ENCODE data around the gene CNR2.
"Not testable (repeated sequence)": the region's sequence is repeated elsewhere in the genome, so short reads cannot be mapped to it uniquely, and the experiment has no call there.

CNR2 gene

DNA sequence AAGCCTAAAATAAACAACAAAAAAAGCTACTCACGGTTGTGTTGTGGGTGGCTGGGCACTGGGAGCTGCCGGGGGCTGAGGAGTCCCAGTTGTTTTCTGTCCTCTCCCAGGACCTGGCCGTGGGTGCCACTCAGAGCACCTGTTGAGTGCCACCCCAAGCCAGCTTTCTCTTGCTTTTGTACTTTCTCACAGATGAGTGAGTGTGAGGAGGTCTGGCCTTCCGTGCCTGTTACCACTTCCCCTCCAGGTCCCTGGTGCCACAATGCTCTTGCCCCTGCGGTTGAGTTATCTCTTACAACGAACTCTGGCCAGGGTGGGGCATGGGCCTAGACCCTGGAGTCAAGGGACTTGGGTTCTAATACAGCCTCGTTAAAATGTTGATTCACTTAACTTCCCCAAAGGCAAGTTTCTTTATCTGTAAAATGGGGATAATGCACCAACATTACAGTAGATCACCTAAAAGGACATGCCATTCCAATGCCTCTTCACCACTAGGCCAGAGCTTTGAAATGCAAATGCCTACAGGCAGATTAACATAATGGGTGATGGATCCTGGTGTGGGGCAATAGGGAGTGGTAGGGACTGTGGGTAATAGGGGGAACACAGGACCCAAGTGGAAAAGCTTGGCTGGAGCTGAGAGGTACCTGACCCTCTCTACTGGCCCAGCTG lies at the start of gene CNR2:
Gene CNR2 (minus strand): TSS at position 151 of the 669 bp plus-strand sequence. CDS start 37,745 bp downstream, outside the sequence.
- no peak for DNase-seq (ENCODE audit: low spot score)

DNA sequence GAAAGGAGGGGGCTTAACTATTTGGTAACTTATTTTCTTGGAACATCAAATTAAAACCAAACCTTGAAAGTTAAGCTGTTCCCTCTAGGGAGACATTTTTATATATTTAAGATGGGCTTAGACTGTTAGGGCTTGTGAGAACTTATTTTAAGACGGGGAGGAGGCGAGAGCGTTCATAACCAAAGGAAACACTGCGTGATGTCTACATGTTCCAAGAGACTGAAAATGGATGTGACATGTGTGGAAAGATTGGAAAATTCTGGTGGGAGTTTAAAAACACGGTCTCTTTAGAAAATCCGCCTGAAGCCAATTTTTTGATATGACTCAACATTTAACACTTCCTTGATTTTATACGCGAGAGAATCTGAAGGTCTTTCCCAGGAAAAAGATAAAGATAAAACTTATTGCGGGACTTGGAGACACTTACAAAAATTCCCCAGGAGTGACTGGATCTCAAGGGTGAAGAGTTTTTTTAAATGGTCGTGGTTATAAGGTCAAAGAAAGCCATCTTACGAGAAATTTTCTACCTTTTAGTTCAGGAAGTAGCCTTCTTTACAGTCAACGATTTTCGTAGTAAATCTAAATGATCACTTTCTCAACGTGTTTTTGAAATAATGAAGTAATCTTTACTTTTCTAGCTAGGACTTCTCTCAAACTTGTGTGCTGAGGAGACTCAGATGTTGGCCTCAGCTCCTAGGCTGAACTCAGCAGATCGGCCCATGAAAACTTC lies 47.3 kb upstream of the CNR2 start:
- no peak for DNase-seq (ENCODE audit: low spot score)

DNA sequence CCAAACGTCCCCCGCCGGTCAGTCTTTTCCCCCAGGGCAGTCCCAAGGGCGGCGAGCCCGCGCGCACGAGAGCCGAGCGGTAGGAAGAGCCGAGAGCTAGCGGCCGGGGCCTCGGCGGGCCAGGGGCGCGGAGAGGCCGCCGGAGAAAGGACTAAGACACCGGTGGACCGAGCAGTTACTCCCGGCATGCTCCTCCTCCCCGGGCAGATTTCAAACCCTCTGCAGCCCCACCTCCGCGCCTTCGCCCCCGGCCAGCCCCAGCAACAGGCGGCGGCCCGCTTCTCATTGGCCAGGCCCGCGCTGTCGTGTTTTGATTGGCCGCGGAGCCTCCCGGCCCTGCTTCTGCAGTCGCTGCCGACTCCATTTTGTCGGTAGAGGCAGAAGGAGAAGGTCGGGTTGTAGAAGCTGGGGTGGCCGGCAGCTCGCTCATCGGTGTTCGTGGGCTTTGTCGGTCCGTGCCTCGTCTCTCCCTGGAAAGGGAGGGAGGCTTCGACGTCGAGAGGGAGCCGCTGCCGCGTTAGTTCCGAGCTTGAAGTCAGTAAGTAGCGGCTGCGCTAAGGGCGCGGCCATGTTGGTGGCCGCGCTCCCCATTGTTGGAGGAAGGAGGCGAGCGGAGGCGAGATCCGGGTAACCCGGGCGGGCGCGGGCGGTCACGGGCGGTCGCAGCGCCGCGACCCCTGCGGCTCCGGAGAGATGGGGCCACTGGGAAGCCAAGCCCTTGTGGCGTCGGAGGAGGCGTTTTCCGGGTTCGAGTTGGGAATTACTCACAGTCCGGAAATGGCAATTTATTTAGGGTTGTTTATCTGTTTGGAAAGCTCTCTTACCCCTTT lies 46.5 kb upstream of the CNR2 start, which contains the start of gene PNRC2:
Gene PNRC2 (plus strand): TSS at position 368 of the 830 bp plus-strand sequence. CDS start 1,630 bp downstream, outside the sequence.
- DNase-seq (ENCODE audit: low spot score), result peak; percentile 95

DNA sequence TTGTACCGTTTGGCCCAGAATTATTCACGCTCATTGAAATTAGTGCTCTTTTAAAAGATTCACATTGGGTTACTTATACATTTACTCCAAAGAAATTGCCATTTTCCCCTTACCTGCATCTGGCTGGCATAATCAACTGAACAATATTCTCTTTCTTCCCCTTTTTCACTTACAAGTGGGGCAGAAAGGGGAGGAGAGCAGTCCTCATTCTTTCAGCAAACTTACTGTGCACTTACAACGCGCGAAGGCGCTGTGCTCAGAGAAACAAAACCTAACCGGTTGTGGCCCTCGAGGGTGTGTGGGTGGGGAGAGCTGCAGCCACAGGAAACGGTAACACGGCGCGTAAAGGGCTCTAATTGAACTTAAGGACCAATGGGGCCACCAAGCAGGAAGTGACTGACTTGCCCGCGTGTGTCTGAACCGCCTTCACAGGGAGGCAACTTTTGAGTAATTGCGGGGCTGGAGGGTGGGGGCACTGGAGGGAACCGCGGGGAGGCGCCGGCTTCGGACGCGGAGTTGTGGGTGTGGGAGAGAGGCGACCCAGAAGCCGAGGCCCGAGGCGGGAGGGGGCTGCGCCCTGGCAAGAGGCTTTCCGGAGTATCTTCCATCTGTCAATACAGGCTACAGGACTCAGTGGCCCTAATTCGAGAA lies 45.8 kb upstream of the CNR2 start:
- peak; percentile 85 for DNase-seq (ENCODE audit: low spot score)

DNA sequence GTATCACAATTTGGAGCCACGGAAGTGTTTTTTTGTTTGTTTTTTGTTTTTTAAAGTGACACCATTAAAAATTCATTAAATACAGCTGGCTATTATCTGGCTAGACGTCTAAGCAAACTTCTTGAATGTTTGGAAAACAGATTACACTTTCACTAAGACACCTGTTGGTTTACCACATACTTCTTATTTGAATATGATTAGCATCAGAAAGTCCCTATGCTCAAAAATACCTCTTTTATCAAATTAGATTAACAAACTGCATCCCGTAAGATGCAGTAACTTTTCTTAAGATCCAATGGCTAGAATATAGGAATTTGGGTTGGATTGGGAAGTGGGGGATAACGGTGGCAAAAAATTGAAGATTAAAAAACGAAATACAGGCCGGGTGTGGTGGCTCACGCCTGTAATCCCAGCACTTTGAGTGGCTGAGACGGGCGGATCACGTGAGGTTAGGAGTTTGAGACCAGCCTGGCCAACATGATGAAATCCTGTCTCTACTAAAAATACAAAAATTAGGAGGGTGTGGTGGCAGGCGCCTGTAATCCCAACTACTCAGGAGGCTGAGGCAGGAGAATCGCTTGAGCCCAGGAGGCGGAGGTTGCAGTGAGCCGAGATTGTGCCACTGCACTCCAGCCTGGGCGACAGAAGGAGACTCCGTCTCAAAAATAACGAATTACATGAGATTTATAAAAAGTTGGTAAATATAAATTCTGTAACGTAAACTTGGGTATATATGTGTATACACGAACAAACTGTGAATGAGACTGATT lies 45.1 kb upstream of the CNR2 start:
- not testable (repeated sequence) for DNase-seq (ENCODE audit: low spot score)

DNA sequence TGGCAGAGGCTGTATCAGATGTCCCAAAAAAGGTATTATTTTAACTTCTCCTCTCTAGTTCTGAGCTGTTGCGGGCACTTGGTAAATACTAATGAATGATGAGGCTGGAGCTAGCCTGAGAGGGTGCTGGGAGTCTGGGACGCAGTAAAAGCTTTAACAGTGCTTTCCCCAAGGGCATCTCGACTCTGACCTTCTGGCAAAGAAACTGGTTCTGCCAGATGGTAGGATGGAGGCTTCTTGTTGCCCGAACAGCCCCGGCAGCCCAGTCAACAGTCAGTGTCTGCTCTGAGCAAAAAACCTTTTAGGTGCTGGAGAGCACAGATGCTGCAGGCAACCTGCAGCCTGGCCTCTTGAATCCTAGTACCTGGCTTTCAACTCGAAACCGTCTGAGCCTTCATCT lies 43.9 kb upstream of the CNR2 start:
- DNase-seq (ENCODE audit: low spot score), result peak; percentile 37

DNA sequence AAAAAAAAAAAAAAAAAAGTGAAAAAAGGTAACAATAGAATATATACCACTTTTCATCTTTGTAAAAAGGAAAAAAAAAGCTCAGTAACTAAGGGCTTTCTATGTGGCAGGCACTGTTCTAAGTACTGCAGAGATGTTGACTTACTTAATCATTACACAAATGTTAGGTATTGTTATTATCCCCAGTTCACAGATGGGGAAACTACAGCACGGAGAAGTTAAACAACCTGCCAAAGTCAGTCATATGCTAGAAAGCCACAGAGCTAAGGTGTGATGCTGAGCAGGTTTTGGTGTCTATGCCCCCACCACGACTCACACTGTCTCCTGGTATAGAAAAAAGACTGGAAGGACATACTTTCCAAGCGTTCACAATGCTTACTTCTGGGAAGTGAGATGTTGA lies 39.9 kb upstream of the CNR2 start:
- no peak for DNase-seq (ENCODE audit: low spot score)

DNA sequence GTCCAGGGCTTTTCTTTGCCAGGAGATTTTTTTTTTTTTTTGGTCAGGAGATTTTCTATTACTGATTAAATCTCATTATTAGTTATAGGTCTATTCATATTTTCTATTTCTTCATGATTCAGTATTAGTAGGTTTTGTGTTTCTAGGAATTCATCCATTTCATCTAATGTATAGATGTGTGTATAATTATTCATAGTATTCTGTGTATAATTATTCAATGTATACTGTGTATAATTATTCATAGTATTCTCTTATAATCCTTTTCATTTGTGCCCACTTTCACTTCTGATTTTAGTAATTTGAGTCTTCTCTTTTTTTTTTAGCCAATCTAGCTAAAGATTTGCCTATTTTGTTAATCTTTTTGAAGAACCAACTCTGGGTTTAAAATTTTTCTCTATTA lies 34.2 kb upstream of the CNR2 start:
- no peak for DNase-seq (ENCODE audit: low spot score)

DNA sequence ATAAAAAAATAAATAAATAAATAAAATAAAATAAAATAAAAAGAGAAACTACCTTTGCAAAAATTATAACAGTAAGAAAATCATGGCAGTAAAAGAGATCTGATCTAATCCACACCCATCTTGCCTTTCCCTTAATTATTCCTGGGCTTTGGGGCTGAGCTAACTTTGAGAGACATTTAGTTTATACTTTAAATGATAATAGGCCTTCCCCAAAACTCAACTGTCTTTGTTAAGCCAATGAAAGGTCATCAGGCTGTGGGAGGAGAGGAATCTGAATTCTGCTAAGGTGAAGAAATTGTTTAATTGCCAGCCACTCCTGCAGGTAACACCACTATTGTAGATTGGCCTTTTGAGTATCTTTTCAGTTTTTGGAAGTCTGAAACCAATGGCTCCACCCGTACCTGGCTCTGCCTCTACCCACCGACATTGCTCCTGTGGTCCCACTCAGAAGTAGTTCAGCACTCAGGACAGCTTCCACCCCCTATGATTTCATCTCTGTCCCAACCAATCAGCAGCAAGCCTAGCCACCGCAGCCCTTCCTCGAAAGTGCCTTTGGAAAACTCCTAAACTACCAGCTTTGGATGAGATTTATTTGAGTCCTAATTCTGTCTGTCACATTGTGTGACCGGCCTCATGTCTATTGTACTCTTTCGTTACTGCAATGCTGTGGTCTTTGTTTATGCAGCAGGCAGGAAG lies 23.5 kb upstream of the CNR2 start:
- DNase-seq (ENCODE audit: low spot score), result no peak

DNA sequence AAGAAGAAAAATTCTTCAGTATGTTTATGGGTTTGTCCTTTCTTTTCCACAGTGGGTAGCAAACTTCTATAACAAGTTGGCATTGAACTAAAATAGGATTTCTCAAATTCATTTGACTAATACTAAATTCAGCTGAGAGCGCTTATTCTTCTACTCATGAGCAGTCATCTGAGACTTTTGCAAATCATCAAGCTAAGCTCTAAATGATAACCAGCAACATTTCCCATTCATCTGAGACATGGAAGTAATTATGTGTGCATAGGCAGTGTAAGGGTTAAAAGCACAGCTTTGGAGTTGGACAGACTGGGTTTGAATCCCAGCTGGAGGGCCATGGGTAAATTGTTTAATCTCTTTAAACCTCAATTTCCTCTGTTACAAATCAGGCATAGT lies 18.3 kb upstream of the CNR2 start:
- no peak for DNase-seq (ENCODE audit: low spot score)

DNA sequence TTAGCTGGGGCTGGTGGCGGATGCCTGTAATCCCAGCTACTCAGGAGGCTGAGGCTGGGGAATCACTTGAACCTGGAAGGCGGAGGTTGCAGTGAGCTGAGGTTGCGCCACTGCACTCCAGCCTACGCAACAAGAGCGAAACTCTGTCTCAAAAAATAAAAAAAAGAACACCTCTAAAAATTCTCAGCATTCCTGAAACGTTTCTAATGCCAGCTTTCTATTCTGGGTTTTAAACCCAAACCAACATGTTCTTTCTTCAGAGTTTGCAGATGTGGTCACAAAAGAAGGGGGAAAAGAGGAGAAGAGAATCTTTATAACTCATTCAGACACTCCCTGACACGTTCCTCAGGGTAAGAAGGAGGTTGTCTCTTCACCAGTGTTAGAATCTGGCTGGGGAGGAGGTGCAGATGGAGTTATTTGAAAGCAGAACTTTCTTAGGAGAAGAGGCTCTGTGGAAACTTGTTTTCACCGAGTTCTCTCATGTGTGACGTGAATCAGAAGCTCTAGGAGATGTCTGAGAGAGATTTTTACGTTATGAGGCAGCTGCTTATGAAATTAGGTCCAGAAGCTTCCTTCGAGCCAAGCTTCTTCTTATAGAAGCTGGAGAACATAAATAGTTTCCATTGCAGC lies 17.8 kb upstream of the CNR2 start:
- DNase-seq (ENCODE audit: low spot score), result no peak

DNA sequence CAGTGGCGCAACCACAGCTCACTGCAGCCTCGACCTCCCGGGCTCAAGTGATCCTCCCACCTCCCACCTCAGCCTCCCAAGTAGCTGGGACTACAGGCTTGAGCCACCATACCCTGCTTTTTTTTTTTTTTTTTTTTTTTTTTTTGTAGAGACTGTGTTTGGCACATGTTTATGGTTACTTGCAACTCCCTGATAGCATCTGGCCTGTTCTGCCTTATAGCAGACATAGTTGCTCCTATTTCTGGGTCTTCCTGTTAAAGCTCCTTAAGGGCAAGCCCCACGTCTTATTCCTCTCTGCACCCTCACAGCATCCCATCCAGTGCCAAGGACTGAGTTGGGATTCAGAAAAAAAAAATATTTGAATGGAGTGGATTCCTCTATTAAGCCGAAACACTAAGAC lies 17.1 kb upstream of the CNR2 start:
- DNase-seq (ENCODE audit: low spot score), result no peak

DNA sequence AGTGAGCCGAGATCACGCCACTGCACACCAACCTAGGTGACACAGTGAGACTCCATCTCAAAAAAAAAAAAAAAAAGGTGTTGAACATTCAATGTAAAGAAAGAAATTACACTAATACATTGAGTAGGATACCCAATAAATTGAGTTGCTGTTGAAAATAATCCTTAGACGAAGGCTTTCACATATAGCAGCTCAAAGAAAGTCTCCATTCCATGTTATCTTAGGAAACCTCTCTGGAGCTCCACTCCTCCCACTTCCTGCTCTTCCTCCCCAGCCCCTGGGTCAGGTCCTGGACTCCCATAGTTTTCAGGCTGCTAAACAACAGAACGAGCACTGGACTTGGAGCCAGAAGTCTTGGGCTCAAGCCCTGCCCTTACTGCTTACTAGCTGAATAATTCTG lies 15.6 kb upstream of the CNR2 start:
- no peak for DNase-seq (ENCODE audit: low spot score)

DNA sequence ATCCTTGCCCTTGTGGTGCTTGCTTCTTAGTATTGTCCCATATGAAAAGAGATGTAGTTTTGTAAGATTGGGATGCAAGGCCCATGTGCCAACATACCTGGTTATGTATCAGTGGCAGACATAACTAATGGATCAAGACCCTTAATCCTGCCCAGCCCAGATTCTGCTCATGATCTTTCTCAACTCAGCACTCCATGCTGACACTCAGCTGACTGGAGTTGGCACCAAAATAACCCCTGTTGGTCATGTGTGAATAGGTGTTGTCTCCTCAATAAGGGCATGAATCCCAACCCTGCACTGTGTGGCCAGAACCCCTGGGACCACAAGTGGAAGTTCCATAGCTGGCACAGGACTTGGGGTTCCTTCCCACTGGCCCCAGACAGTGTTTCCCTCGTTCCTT lies 13.9 kb upstream of the CNR2 start:
- no peak for DNase-seq (ENCODE audit: low spot score)

DNA sequence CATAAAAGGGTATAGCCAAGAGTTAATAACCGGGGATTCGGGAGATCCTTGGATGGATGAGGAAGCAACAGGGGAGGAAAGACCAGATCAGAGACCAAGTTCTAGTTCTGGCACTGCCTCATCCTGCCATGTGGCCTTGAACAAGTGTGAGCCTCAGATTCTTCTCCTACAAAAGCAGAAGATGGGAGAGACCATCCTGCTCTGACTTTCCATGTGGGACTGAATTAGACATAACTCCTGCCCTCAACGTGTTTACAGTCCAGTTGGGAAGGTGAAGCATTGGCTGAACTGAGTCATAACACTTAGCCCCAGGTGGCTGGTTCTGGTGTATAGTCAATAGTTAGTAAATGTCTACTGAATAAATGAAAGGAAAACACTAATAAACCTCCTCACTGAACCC lies 12.1 kb upstream of the CNR2 start:
- DNase-seq (ENCODE audit: low spot score), result no peak

DNA sequence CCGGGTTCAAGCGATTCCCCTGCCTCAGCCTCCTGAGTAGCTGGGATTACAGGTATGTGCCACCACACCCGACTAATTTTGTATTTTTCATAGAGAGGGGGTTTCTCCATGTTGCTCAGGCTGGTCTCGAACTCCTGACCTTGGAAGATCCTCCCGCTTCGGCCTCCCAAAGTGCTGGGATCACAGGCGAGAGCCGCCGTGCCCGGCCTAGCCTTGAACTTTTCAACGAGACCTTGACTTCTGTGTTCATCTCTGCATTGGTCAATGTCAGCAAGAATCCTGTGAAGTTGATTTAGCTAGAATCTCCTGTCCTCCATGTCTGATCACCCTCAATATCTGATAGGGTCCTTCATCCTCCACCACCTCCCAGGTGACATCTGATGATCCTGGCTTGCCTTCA lies 11.4 kb upstream of the CNR2 start:
- DNase-seq (ENCODE audit: low spot score), result no peak

DNA sequence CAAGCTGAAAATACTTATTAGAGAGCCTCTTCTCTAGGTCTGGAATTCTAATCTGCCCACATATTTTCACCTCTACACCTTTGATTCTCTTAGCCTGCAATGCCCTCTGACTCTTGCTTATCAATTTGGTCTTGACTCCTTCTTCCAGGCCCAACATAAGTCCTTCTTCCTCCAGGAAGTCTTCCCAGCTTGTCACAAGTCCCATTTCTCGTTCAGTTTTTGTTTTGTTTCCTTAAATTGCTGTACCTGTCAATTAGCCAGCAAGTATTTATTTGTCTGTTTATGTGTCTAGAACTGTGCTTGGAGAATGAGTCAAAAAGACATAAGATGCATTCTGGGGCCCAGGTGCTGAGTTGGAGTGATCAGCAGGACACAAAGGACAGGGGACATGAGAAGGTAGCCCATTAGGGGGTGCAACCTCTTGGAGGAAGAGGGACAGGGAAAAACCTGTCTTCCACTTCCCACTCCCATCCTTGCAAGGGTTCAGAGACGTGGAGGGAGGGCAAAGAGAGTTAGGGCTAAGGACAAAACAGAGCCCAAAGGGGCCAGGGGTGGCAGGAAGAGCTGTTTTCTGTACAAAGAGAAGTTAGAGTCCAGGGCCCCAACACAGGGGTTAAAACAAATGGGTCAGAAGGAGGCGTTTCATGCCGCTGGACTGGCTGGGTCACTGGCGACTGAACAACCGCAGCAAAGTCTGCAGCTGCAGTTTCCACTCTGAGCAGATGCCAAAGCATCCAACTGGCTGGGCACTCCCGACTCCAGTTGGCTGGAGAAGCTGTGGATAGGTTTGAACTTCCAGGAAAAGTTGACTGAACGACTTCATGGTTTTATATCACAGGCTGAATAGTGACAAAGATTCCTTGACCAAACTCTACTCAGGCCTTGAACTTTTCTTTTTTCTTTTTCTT lies 10.7 kb upstream of the CNR2 start:
- no peak for DNase-seq (ENCODE audit: low spot score)

DNA sequence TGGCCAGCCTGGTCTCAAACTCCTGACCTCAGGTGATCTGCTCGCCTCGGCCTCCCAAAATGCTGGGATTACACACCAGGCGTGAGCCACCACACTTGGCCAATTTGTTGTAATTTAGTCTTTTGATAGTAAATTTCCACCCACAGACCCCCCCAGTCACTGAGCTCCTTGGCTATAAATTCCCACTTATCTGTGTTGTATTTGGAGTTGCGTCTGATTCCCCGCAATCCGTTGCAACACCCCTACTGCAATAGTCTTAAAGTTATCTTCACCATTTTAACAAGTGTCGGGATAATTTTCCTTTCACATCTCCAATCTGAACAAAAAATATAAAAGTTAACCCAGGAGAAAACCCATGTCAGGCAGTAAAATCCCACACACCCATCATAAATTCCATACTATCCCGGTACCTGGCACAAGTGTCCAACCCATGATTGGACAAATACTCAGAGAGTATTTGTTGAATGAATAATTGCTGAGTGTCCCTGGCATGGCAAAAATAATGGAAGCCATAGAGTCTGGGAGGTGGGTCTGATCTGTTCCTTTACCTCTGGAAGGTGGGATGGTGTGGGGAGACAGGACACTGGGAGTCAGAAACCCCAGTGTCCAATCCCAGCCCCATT lies 9.3 kb upstream of the CNR2 start:
- DNase-seq (ENCODE audit: low spot score), result peak; percentile 62
